ENCODE measurements around the gene PBX4. TPM values are rescaled to one million over a fixed set of nuclear protein-coding genes. Genes with fewer than 3 reads are reported as not detected.

PBX4 gene
- total and polyA plus RNA-seq, 2 of the 8 experiments (the other 6 are each of a cell fraction or from before 2014, with no cell fraction given) = 3.4 to 3.8 TPM

- no peak overlapping the region for H3K4me2 ChIP-seq (ENCODE audit: insufficient read depth in 1 of 2, low read depth in 2 of 2, low read length in 2 of 2)
- no peak overlapping the region for H2AK5ac ChIP-seq (ENCODE audit: low read depth, low read length)
- H3K9me3 ChIP-seq (ENCODE audit: insufficient read depth in 2 of 2, low read depth in 1 of 2, low read length in 1 of 2) = no peaks in the 10 kb centered on the region
- no peak overlapping the region; the same call in 1 of the 2 replicates for H2BK5ac ChIP-seq (ENCODE audit: low read depth, low read length)
- peaks cover 0 to 30% (median 10%) of the 10 kb centered on the region in 4 experiments; a peak in 6 of 8 replicates for H3K36me3 ChIP-seq (ENCODE audit: control insufficient read depth in 2 of 4, insufficient read depth in 4 of 4, low read length in 3 of 4)
- no peak overlapping the region for H2BK15ac ChIP-seq (ENCODE audit: low read length)
- 92% methylated on average over 23 of the region's 23 CpGs; no CpG with 5 or more reads in 1 of the 2 experiments for WGBS, 2 experiments (ENCODE audit: extremely low coverage in 1 of 2, insufficient coverage in 1 of 2, insufficient read length in 1 of 2, insufficient replicate concordance in 2 of 2, low coverage in 1 of 2, low lambda C conversion rate in 2 of 2, missing lambda C conversion rate in 1 of 2)
- POLR2A ChIA-PET (ENCODE audit: partially characterized antibody) = interaction anchor here (0.7 to 3.1 kb wide), 6 partner anchors 9 to 19 kb away, joined by 3 to 13 read pairs (median 4); partner anchors contain the start of gene NDUFA13
- DNase-seq (ENCODE audit: low read depth in 1 of 2, low spot score in 2 of 2) = no peak
- no peak overlapping the region for H2BK20ac ChIP-seq (ENCODE audit: low read length)
- CTCF ChIA-PET (ENCODE audit: partially characterized antibody) = interaction anchor here (1.0 kb wide), 1 partner anchor 9 kb away, joined by 7 read pairs; no protein-coding TSS in a partner anchor
- H3K79me2 ChIP-seq (ENCODE audit: control insufficient read depth in 1 of 2, insufficient read depth in 2 of 2, low read length in 2 of 2) = peaks cover 0 to 26% of the 10 kb centered on the region in 2 experiments; a peak in 2 of 4 replicates
- no peaks in the 10 kb centered on the region for H3K27me3 ChIP-seq (replicated peaks in 1 of 4; ENCODE audit: control insufficient read depth in 3 of 4, extremely low read depth in 1 of 4, insufficient read depth in 3 of 4, low read length in 3 of 4)
- no peak overlapping the region for H2BK120ac ChIP-seq (replicated peaks; ENCODE audit: low read depth, low read length)
- H2BK12ac ChIP-seq (ENCODE audit: low read depth, low read length) = no peak overlapping the region
- H3K9ac ChIP-seq (replicated peaks in 1 of 4; ENCODE audit: extremely low read depth in 1 of 4, low read depth in 3 of 4, low read length in 3 of 4) = no peak overlapping the region
- TF ChIP-seq FOSL1 (IDR thresholded peaks at IDR 0.05; ENCODE audit: insufficient read depth, low read depth, low read length) = no peak
- TF ChIP-seq CTCF (IDR thresholded peaks at IDR 0.05; ENCODE audit: control extremely low read depth in 1 of 3, insufficient read depth in 1 of 3, low read depth in 1 of 3, low read length in 3 of 3) = peak in 1 of 3 experiments; percentile 14; a peak in 1 of 4 replicates
- peaks cover 0 to 3% (median 3%) of the 10 kb centered on the region in 4 experiments; a peak in 3 of 7 replicates for H3K4me1 ChIP-seq (replicated peaks in 1 of 4; ENCODE audit: control insufficient read depth in 3 of 4, insufficient read depth in 4 of 4, low read length in 3 of 4)
- H3K4ac ChIP-seq (replicated peaks; ENCODE audit: insufficient read length, low read depth, low read length) = no peak overlapping the region
- peak overlapping the region; percentile 11; the same call in 1 of the 2 replicates for H4K8ac ChIP-seq (ENCODE audit: extremely low read depth, insufficient read depth, low read length)
- H3K79me1 ChIP-seq (ENCODE audit: low read depth, low read length) = peaks cover 12% of the 10 kb centered on the region
- H4K20me1 ChIP-seq (replicated peaks in 1 of 2; ENCODE audit: control insufficient read depth in 1 of 2, insufficient read depth in 2 of 2, low read length in 2 of 2) = peaks cover 9 to 28% of the 10 kb centered on the region in 2 experiments
- H3K23ac ChIP-seq (ENCODE audit: insufficient read length) = no peak overlapping the region
- no peak overlapping the region for H3K14ac ChIP-seq (ENCODE audit: insufficient read length)
- no peak overlapping the region for H3K18ac ChIP-seq (ENCODE audit: extremely low read depth, low read length)
- H4K91ac ChIP-seq (replicated peaks; ENCODE audit: insufficient read length, low read length) = no peak overlapping the region
- no peaks in the 10 kb centered on the region for H3K23me2 ChIP-seq (ENCODE audit: low read depth, low read length)
- no peak for FAIRE-seq
- H3K27ac ChIP-seq (ENCODE audit: low read depth, low read length) = no peak overlapping the region
- no peak overlapping the region for H3K4me3 ChIP-seq (ENCODE audit: extremely low read depth in 1 of 4, insufficient read depth in 2 of 4, low read depth in 3 of 4, low read length in 4 of 4)
- no peak overlapping the region for H4K5ac ChIP-seq (ENCODE audit: insufficient read length, low read depth, low read length)
- H2AFZ ChIP-seq (ENCODE audit: low read length) = no peak overlapping the region
- H3K56ac ChIP-seq (replicated peaks; ENCODE audit: insufficient read length, low read depth, low read length) = no peak overlapping the region
Measured at GRCh38 chr19:19525611-19526380, 92.7 kb downstream of the PBX4 start.
